ENCODE results near the gene TEX52.

The TEX52 gene

GRCh38 chr12:2892246-2892645, 35.4 kb upstream of the TEX52 start:
- no peak overlapping the region for H3K4me3 ChIP-seq (ENCODE audit: low read length in 2 of 2)
- H3K23ac ChIP-seq (ENCODE audit: low read depth, low read length, poor library complexity), result no peak overlapping the region
- no peak for DNase-seq (ENCODE audit: low spot score)
- H3K36me3 ChIP-seq (replicated peaks in 1 of 2; ENCODE audit: control insufficient read depth in 2 of 2, insufficient read depth in 2 of 2, low read length in 2 of 2), result peaks cover 13 to 37% of the 10 kb centered on the region in 2 donors
- no peak overlapping the region for H3K4ac ChIP-seq (ENCODE audit: low read length)
- peaks cover 2% of the 10 kb centered on the region for H3K79me1 ChIP-seq (ENCODE audit: low read depth, low read length)
- H3K14ac ChIP-seq (ENCODE audit: low read length), result no peak overlapping the region
- H4K91ac ChIP-seq (ENCODE audit: low read depth, low read length, poor library complexity), result no peak overlapping the region
- no peak overlapping the region for H3K9ac ChIP-seq (ENCODE audit: low read depth, low read length, poor library complexity)
- H4K8ac ChIP-seq (ENCODE audit: low read depth, low read length), result no peak overlapping the region
- no CpG with 5 or more reads among the region's 12 CpGs for WGBS, 2 donors (ENCODE audit: extremely low coverage in 2 of 2, insufficient read length in 2 of 2, insufficient replicate concordance in 1 of 2)
- H3K4me1 ChIP-seq (ENCODE audit: control insufficient read depth in 2 of 2, insufficient read depth in 1 of 2, low read depth in 1 of 2, low read length in 2 of 2), result peaks cover 0 to 6% of the 10 kb centered on the region in 2 donors
- H2BK120ac ChIP-seq (ENCODE audit: low read depth, low read length), result no peak overlapping the region
- no peak overlapping the region for H3K18ac ChIP-seq (ENCODE audit: low read length)
- no peak overlapping the region for H2AK5ac ChIP-seq (ENCODE audit: low read depth, low read length)
- no peak overlapping the region for H2AFZ ChIP-seq (ENCODE audit: low read length)
- H3K9me3 ChIP-seq (replicated peaks in 1 of 2; ENCODE audit: control insufficient read depth in 2 of 2, insufficient read depth in 1 of 2, low read depth in 1 of 2, low read length in 2 of 2), result no peaks in the 10 kb centered on the region
- no peak overlapping the region for H3K27ac ChIP-seq (replicated peaks; ENCODE audit: low read length)
- H2BK5ac ChIP-seq (ENCODE audit: low read length), result no peak overlapping the region
- H3K4me2 ChIP-seq (ENCODE audit: insufficient read depth, low read length, poor library complexity, severe bottlenecking), result no peak overlapping the region
- no peak overlapping the region for H2BK15ac ChIP-seq (ENCODE audit: low read length)
- no peaks in the 10 kb centered on the region for H3K27me3 ChIP-seq (ENCODE audit: control insufficient read depth in 3 of 3, insufficient read depth in 3 of 3, low read depth in 1 of 3, low read length in 3 of 3)
- no peak overlapping the region for H2BK12ac ChIP-seq (ENCODE audit: low read length)

- Histone ChIP-seq H2BK12ac (ENCODE audit: low read length) (no peak overlapping the region), H2BK120ac (ENCODE audit: low read depth, low read length) (no peak overlapping the region), H3K9me3 (replicated peaks in 1 of 2; ENCODE audit: control insufficient read depth in 2 of 2, insufficient read depth in 1 of 2, low read depth in 1 of 2, low read length in 2 of 2) (no peaks in the 10 kb centered on the region), H3K36me3 (replicated peaks in 1 of 2; ENCODE audit: control insufficient read depth in 2 of 2, insufficient read depth in 2 of 2, low read length in 2 of 2) (peaks cover 15 to 41% of the 10 kb centered on the region in 2 donors), H4K91ac (ENCODE audit: low read depth, low read length, poor library complexity) (no peak overlapping the region), H3K27ac (replicated peaks; ENCODE audit: low read length) (peak overlapping the region; percentile 94), H3K23ac (ENCODE audit: low read depth, low read length, poor library complexity) (no peak overlapping the region), H3K4me3 (ENCODE audit: low read length in 2 of 2) (peak overlapping the region; percentile 89), H3K9ac (ENCODE audit: low read depth, low read length, poor library complexity) (no peak overlapping the region), H3K79me1 (ENCODE audit: low read depth, low read length) (peaks cover 2% of the 10 kb centered on the region), H3K14ac (ENCODE audit: low read length) (no peak overlapping the region), H3K4me1 (ENCODE audit: control insufficient read depth in 2 of 2, insufficient read depth in 1 of 2, low read depth in 1 of 2, low read length in 2 of 2) (peaks cover 0 to 6% of the 10 kb centered on the region in 2 donors), H3K27me3 (ENCODE audit: control insufficient read depth in 3 of 3, insufficient read depth in 3 of 3, low read depth in 1 of 3, low read length in 3 of 3) (no peaks in the 10 kb centered on the region), H3K4me2 (ENCODE audit: insufficient read depth, low read length, poor library complexity, severe bottlenecking) (peak overlapping the region; percentile 90), H2BK5ac (ENCODE audit: low read length) (peak overlapping the region; percentile 89), H2AK5ac (ENCODE audit: low read depth, low read length) (no peak overlapping the region), H4K8ac (ENCODE audit: low read depth, low read length) (no peak overlapping the region), H2AFZ (ENCODE audit: low read length) (peak overlapping the region; percentile 96), H3K4ac (ENCODE audit: low read length) (no peak overlapping the region), H3K18ac (ENCODE audit: low read length) (peak overlapping the region; percentile 97), H2BK15ac (ENCODE audit: low read length) (peak overlapping the region; percentile 91)
- no CpG with 5 or more reads among the region's 42 CpGs for WGBS, 2 donors (ENCODE audit: extremely low coverage in 2 of 2, insufficient read length in 2 of 2, insufficient replicate concordance in 1 of 2)
- peak; percentile 47 for DNase-seq (ENCODE audit: low spot score)
Observed at GRCh38 chr12:2891240-2892053, 34.6 kb upstream of the TEX52 start.

GRCh38 chr12:2890388-2891239, 33.8 kb upstream of the TEX52 start, which contains the start of gene TULP3:
TSS of gene TULP3 (plus strand) at chr12:2890891. CDS start at chr12:2890948, 57 bp downstream.
- Histone ChIP-seq H4K8ac (ENCODE audit: low read depth, low read length) (no peak within 1 kb of the TSS), H3K27ac (replicated peaks; ENCODE audit: low read length) (peak within 1 kb of the TSS; percentile 94), H2AK5ac (ENCODE audit: low read depth, low read length) (peak within 1 kb of the TSS; percentile 13), H3K4me1 (ENCODE audit: control insufficient read depth in 2 of 2, insufficient read depth in 1 of 2, low read depth in 1 of 2, low read length in 2 of 2) (peaks cover 0 to 5% of the 10 kb centered on the region in 2 donors), H3K36me3 (replicated peaks in 1 of 2; ENCODE audit: control insufficient read depth in 2 of 2, insufficient read depth in 2 of 2, low read length in 2 of 2) (peaks cover 17 to 48% of the 10 kb centered on the region in 2 donors), H2BK12ac (ENCODE audit: low read length) (peak within 1 kb of the TSS; percentile 93), H2AFZ (ENCODE audit: low read length) (peak within 1 kb of the TSS; percentile 96), H2BK120ac (ENCODE audit: low read depth, low read length) (no peak within 1 kb of the TSS), H3K18ac (ENCODE audit: low read length) (peak within 1 kb of the TSS; percentile 97), H3K79me1 (ENCODE audit: low read depth, low read length) (peaks cover 1% of the 10 kb centered on the region), H3K9ac (ENCODE audit: low read depth, low read length, poor library complexity) (peak within 1 kb of the TSS; percentile 99), H3K4me3 (ENCODE audit: low read length in 2 of 2) (peak within 1 kb of the TSS; percentile 89), H2BK15ac (ENCODE audit: low read length) (peak within 1 kb of the TSS; percentile 91), H3K23ac (ENCODE audit: low read depth, low read length, poor library complexity) (peak within 1 kb of the TSS; percentile 94), H3K27me3 (ENCODE audit: control insufficient read depth in 3 of 3, insufficient read depth in 3 of 3, low read depth in 1 of 3, low read length in 3 of 3) (no peaks in the 10 kb centered on the region), H3K4ac (ENCODE audit: low read length) (no peak within 1 kb of the TSS), H3K9me3 (replicated peaks in 1 of 2; ENCODE audit: control insufficient read depth in 2 of 2, insufficient read depth in 1 of 2, low read depth in 1 of 2, low read length in 2 of 2) (no peaks in the 10 kb centered on the region), H3K4me2 (ENCODE audit: insufficient read depth, low read length, poor library complexity, severe bottlenecking) (peak within 1 kb of the TSS; percentile 90), H4K91ac (ENCODE audit: low read depth, low read length, poor library complexity) (no peak within 1 kb of the TSS), H2BK5ac (ENCODE audit: low read length) (peak within 1 kb of the TSS; percentile 89), H3K14ac (ENCODE audit: low read length) (peak within 1 kb of the TSS; percentile 51)
- WGBS, 2 donors (ENCODE audit: extremely low coverage in 2 of 2, insufficient read length in 2 of 2, insufficient replicate concordance in 1 of 2), result no CpG with 5 or more reads among the region's 83 CpGs
- DNase-seq (ENCODE audit: low spot score), result peak; percentile 98

All from neuronal stem cell (in vitro differentiated cells).